ENCODE data around the gene ZSCAN4. TPM values are rescaled to one million over a fixed set of nuclear protein-coding genes. Genes with fewer than 3 reads are reported as not detected.
A peak's percentile ranks its signal among the peaks of the same experiment; 100 is the strongest.

ZSCAN4 gene
- total and polyA plus RNA-seq, 9 of the 15 experiments (the other 6 are each of a cell fraction or from before 2014, with no cell fraction given) = not detected

GRCh38 chr19:57664269-57665127 is 4.2 kb upstream of the ZSCAN4 start:
- H3K9me1 ChIP-seq (ENCODE audit: control insufficient read depth, insufficient read depth, low read length) = no peaks in the 10 kb centered on the region
- FAIRE-seq (no peak), ATAC-seq (peak; percentile 93), DNase-seq (ENCODE audit: extremely low read depth in 1 of 4, low spot score in 3 of 4) (peak; percentile 52 to 65 (median 56))
- H3K9ac ChIP-seq (ENCODE audit: insufficient read depth in 1 of 2, low read depth in 2 of 2, low read length in 2 of 2) = peak overlapping the region in 1 of 2 experiments; percentile 76; a peak in 1 of 4 replicates
- no TSS peak for BruUV-seq (replicated peaks)
- ChIA-PET CTCF (ENCODE audit: low intra/inter-chr PET ratio) (no interaction called here), POLR2A (interaction anchor here (1.0 to 1.1 kb wide), 2 partner anchors 17 to 20 kb away, joined by 4 to 6 read pairs; partner anchors contain the start of gene ZNF551)
- 9% methylated on average over 43 of the region's 64 CpGs for WGBS (ENCODE audit: insufficient coverage, low coverage, missing lambda C conversion rate)
- no peaks in the 10 kb centered on the region for H3K79me2 ChIP-seq (ENCODE audit: control insufficient read depth, insufficient read depth, low read length)
- intact Hi-C loops (cut with micrococcal nuclease) = no loop called here
- H3K9me3 ChIP-seq (replicated peaks; ENCODE audit: control insufficient read depth, insufficient read depth, low read depth, low read length) = no peaks in the 10 kb centered on the region
- no peak overlapping the region for H3K27ac ChIP-seq (ENCODE audit: extremely low read depth, low read depth, low read length)
- H3K4me1 ChIP-seq (replicated peaks in 1 of 2; ENCODE audit: control insufficient read depth in 2 of 2, insufficient read depth in 2 of 2, low read length in 2 of 2) = peaks cover 0 to 8% of the 10 kb centered on the region in 2 experiments; a peak in 3 of 5 replicates
- peak overlapping the region; percentile 37 for H3K4me3 ChIP-seq
- peaks cover 12 to 20% of the 10 kb centered on the region in 2 experiments for H3K27me3 ChIP-seq (ENCODE audit: control insufficient read depth in 2 of 2, insufficient read depth in 2 of 2, low read length in 2 of 2)
- in situ Hi-C loops (cut with MboI) = no loop called here
- no peaks in the 10 kb centered on the region for H4K20me1 ChIP-seq (replicated peaks; ENCODE audit: control insufficient read depth, insufficient read depth, low read length)
- peak overlapping the region; percentile 70 for H2AFZ ChIP-seq (ENCODE audit: low read depth, low read length)
- H3K36me3 ChIP-seq (ENCODE audit: control insufficient read depth, insufficient read depth, low read length) = no peaks in the 10 kb centered on the region
- H3K4me2 ChIP-seq (ENCODE audit: insufficient read depth, low read length) = peak overlapping the region; percentile 69
- TF ChIP-seq ZNF124 (CRISPR knock-in tag; IDR thresholded peaks at IDR 0.05) (no peak), E2F4 (CRISPR knock-in tag; IDR thresholded peaks at IDR 0.05; ENCODE audit: low read depth) (no peak), ZNF717 (CRISPR knock-in tag; IDR thresholded peaks at IDR 0.05) (no peak), CXXC5 (CRISPR knock-in tag; IDR thresholded peaks at IDR 0.05) (peak; percentile 58; the same call in 1 of the 2 replicates), ZNF3 (CRISPR knock-in tag; IDR thresholded peaks at IDR 0.05) (no peak), POLR2B (IDR thresholded peaks at IDR 0.05; ENCODE audit: low read depth, partially characterized antibody) (no peak), HMGN3 (IDR thresholded peaks at IDR 0.05; ENCODE audit: borderline replicate concordance, extremely low read depth, insufficient read length, low read depth, low read length) (no peak), ZBTB12 (CRISPR knock-in tag; IDR thresholded peaks at IDR 0.05) (no peak), RREB1 (CRISPR knock-in tag; IDR thresholded peaks at IDR 0.05) (no peak), E2F6 (IDR thresholded peaks at IDR 0.05; ENCODE audit: borderline replicate concordance in 1 of 2, extremely low read depth in 1 of 2, insufficient read depth in 1 of 2, insufficient read length in 1 of 2, low read depth in 1 of 2, low read length in 1 of 2, poor library complexity in 1 of 2, severe bottlenecking in 1 of 2) (peak; percentile 23 to 86)
